NCI-H2227 (cell line): ENCODE results near the gene GMDS.

Source experiments
- DNase-seq: peaks from one replicate; lab custom pipeline; 2025; ENCODE audit not compliant: unreplicated experiment; lab: John Stamatoyannopoulos, UW

Gene GMDS

DNA sequence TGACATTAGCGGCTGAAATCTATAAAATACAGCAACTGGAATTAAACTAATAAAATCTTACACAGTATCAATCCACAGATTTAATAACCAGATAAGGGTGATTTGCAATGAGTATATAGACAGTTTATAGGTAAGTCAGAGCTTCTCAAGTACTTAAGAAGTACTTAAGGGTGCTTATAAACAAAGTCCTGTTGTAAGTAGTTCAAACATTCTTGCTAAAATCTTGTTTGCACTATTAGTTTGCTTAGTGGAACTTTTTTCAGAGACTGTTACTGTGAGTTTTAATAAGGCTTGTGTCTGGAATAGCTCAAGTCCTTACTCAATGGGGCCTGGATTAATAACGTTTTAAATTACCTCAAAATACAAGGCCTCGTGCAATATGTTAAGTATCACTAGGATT is 240.5 kb downstream of the GMDS start:
- no peak for DNase-seq

DNA sequence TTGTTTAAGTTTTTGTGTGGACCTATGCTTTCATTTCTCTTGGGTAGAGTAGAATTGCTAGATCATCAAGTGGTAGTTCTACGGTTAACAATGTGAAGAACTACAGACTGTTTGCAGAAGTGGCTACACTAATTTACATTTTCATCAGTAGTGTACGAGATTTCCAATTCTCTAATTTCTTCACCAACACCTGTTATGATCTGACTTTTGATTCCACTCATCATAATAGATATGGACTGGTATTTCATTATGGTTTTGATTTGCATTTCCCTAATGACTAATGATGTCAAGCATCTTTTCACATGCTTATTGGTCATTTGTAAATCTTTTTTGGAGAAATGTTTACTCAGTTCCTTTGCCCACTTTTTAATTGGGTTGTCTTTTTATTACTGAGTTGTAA is 244.4 kb downstream of the GMDS start:
- no peak for DNase-seq

GRCh38 chr6:1997702-1998101 is 247.7 kb downstream of the GMDS start:
- no peak for DNase-seq

- DNase-seq = no peak
Observed at GRCh38 chr6:1995636-1996035, 249.8 kb downstream of the GMDS start.

DNA sequence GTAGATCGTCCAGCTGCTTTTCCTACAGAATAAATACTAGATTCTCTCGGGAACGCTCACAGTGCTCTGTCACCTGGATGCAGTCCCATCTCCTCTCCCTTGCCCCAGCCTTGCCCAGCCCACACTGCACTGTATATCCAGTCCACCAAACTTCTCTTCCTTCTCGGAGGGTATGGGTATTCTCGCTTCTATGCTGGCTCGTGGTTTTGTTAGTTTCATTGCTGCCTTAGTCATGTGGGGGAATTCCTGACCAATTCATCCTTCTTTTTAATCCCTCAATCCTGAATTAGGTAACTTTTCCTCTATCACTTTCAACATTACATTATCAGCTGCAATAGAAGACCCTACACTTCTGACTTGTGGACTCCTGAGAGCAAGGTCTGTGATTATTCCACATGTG is 252.4 kb downstream of the GMDS start:
- no peak for DNase-seq

DNA sequence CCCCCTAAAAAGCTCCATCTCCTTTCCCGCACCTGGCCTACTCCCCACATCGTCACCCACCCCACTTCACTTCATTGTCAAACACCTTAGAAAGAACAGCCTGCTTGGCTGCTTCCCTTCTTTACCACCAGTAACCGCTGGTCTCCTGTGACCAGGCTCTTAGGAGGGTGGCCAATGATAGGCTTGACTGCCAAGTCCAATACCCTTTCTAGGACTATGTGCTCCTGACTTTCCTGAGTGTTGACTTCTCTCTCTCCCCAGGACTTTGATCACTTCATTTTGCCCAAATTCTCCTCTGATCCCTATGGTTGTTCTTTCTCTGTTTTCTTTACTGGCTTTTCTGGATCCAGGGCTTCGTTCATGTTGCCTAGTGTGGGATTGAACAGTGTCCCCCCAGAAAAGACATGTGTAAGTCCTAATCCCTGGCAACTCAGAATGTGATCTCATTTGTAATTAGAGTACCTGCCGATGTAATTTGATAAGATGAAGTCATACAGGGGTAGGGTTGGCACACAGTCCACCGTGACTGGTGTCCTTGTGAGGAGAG is 254.0 kb downstream of the GMDS start:
- no peak for DNase-seq

DNA sequence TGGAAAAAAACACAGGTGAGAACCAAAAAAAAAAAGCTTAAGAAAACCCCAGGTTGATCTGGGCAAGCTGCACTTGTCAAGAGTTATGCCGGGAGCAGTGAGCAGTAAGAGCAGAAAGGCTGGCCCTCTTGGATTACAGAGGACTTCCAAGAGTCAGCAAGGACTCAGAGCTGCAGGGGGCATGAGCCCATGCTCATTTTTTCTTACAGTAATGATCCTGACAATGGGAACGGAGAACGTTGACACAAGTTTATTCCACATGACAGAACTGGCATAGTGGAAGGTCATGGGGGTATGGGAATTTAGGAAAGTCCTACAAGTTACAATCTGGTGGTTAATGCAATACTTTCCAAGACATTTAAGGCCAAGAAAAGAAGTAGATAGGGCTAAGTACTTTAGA is 256.6 kb downstream of the GMDS start:
- DNase-seq = no peak

GRCh38 chr6:1987640-1988039 is 257.8 kb downstream of the GMDS start:
- no peak for DNase-seq

GRCh38 chr6:1986454-1987243 is 258.8 kb downstream of the GMDS start:
- DNase-seq = no peak

DNA sequence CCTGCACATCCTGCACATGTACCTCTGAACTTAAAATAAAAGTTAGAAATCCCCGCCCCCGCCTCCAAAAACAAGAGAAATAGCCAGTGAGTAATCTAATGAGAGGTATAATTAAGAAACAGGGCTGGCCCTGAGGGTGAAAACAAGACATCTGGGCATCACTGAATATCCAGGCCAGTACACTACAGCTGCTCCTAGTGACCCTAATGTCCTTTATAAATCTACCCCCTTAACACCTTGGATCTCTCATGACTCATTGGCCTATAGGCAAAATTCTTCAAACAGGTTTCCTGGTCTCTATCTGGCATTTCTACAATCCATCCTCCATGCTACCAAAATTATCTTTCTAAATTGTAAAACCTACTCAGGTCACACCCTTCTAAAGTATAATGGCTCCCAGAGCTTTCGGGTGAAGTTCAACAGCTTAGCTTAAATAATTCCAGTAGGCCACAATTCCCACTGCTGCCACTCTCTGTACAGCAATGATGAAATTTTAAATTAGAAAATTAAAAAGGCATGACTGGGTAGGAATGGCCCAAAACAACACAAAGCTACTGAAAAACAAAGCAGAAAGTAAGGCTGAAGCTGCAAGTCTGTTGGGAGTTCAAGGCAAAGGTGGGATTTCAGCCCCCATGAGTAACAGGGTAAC is 260.9 kb downstream of the GMDS start:
- no peak for DNase-seq

- DNase-seq = no peak
Observed at GRCh38 chr6:1983850-1984249, 261.6 kb downstream of the GMDS start.

GRCh38 chr6:1972962-1973361 is 272.4 kb downstream of the GMDS start:
- DNase-seq = no peak

- DNase-seq = no peak
Observed at GRCh38 chr6:1971612-1972011, 273.8 kb downstream of the GMDS start.

DNA sequence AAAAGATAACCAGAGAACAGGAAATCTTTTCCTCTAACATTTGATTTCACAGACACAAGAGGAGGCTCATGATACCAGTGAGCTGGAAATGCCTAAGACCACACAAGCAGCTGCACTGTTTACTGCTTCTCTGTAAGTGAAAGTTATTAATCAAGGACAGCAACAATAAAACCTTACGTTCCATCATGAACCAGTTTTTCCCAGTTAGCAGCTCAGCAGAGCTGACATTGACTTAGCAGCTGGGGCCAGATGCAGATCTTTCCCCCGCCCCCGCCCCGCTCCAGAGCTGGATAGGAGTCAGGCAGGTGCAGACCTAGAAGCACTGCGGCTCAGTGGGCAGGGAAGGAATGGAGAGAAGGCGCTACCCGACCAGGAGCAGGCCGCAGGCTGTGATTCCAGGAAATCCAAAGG is 275.2 kb downstream of the GMDS start:
- DNase-seq = no peak

GRCh38 chr6:1966713-1967112 is 278.7 kb downstream of the GMDS start:
- DNase-seq = no peak

GRCh38 chr6:1965596-1966224 is 279.7 kb downstream of the GMDS start:
- DNase-seq = no peak

GRCh38 chr6:1963596-1963995 is 281.8 kb downstream of the GMDS start:
- no peak for DNase-seq

GRCh38 chr6:1962201-1962600 is 283.2 kb downstream of the GMDS start:
- DNase-seq = no peak

DNA sequence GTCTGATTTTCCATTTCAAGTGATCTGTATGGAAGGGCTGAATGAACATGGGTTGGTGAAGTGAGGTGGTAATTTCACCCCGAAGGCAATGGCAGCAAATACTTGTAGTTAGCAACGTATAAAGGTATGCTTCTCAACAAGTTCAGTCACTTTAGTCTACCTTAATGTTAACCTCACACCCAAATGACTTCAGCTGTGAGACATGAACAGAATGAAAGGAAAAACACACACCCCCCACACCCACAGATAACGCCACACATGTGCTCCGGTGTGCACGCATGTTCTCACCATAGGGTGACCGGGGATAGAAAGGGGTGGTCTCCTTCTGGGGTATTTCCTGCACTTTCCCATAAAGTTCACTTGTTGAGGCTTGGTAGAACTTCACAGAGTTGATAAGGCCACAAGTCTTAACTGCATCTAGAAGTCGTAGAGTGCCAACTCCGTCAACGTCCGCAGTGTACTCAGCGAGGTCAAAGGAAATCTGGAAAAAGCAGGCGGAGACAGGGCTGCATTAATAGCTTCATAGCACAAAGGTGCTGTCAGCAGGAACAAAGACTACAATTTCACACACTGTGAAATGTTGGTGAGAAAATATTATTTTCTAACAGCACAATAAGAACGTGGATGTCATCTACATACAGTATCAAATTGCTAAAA is 284.8 kb downstream of the GMDS start:
- DNase-seq = no peak

GRCh38 chr6:1958257-1958656 is 287.1 kb downstream of the GMDS start:
- no peak for DNase-seq

GRCh38 chr6:1957746-1958145 is 287.7 kb downstream of the GMDS start:
- DNase-seq = no peak
